AML-193 (cell line): ENCODE results near the gene PAPSS2.

Experiments
- DNase-seq, 2 experiments: peaks; one replicate each; lab custom pipeline; 2025; lab: John Stamatoyannopoulos, UW

The PAPSS2 gene

GRCh38 chr10:87750001-87750671 lies 90.5 kb downstream of the PAPSS2 start:
- DNase-seq: no peak

GRCh38 chr10:87750817-87751216 lies 91.1 kb downstream of the PAPSS2 start:
- no peak for DNase-seq

DNA sequence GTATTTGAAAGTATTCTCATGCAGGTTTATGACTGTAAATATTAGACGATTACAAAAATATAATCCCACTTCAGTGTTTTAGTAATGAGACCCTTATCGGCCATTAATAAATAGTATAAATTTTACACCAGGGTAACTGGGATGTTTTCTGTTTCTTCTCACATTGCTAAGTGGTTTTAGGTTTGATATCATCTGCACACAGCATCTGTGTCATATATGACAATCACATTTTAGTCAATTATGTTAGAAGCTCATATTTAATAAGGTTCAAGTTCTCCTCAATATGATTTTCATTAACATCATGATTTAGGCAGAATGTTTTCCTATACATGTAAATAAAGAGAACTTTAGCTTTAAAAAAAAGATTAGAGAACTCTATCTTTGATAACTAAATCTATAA lies 91.6 kb downstream of the PAPSS2 start:
- no peak for DNase-seq

- DNase-seq: no peak
Measured at GRCh38 chr10:87752566-87752965, 92.9 kb downstream of the PAPSS2 start.

- no peak for DNase-seq
Measured at GRCh38 chr10:87753995-87754866, 94.6 kb downstream of the PAPSS2 start.

DNA sequence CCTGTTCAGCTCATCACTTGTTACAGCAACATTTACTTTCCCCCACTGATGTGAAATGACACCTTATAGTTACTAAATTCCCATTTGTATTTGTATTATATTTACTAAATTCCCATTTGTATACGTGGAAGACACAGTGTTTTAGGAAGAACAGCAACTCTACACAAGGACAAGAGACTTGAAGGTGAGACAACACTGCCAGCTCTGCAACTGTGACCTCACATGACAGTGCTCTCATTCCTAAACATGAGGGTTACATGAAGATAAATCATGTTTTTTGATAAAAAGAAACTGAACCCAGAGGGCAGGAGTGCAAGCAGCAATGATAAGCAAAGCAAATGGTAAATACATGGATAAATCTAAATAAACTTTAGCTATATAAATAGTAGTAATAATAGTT lies 98.0 kb downstream of the PAPSS2 start:
- DNase-seq: no peak

GRCh38 chr10:87759551-87759950 lies 99.9 kb downstream of the PAPSS2 start:
- DNase-seq: no peak

DNA sequence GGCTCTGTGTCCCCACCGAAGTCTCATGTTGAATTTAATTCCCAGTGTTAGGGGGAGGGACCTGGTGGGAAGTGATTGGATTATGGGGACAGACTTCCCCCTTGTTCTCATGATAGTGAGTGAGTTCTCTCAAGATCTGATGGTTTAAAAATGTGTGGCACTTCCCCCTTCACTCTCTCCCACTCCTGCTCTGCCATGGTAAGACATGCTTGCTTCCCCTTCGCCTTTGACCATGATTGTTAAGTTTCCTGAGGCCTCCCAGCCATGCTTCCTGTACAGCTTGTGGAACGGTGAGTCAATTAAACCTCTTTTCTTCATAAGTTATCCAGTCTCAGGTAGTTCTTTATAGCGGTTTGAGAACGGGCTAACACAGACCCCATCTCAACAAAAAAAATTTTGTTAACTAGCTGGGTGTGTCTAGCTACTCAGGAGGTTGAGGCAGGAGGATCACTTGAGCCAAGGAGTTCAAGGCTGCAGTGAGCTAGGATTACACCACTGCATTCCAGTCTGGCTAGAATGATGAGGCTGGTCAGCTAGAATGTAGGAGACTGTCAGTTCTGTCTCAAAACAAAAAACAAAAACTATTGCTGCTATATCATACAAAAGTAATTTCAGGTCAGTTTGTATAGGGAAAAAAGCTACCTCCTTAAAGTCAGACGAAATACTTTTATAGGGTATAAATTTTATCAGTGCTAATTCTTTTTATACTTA lies 100.7 kb downstream of the PAPSS2 start:
- peak; percentile 35 to 48 for DNase-seq

DNA sequence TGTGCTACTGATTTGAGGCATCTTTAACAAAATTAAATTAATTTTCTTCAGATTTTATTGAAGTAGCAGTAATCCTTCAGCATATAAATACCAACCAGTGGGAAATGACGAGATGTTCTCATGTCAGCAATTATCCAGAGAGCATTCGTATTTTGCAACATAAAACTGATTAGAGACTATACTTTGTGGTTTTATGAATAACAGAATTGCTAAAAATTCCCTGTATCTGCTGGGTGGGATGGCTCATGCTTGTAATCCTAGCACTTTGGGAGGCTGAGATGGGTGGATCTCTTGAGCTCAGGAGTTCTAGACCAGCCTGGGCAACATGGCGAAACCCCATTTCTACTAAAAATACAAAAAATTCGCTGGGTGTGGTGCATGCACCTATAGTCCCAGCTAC lies 101.5 kb downstream of the PAPSS2 start:
- DNase-seq: no peak

GRCh38 chr10:87761892-87762291 lies 102.2 kb downstream of the PAPSS2 start:
- no peak for DNase-seq

DNA sequence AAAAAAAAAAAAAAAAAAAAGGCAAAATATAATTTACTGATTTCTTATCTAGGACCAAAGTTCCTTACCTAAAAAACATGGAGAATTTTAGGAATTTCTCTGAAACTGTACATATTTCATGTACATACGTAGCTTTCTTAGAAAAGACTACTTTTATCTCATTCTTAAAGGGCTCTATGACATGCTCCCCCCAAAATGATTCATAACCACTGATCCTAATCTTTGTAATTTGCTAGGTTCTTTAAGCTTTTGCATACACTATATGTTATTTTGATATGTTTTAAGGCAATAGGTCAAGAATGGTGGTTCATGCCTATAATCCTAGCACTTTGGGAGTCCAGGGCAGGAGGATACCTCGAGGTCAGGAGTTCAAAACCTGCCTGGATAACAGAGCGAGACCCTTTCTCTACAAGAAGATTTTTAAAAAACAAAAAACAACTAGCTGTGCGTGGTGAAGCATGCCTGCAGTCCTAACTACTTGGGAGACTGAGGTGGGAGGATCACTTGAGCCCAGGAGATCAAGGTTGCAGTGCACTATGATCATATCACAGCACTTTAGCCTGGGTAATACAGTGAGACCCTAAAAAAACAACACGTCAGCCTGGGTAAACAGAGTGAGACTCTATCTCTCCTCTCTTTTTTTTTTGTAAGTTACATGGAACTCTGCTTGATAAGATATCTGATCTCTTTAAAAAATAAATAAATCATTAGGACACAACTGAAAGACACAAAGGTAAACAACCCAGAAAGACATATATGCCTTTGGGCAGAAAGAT lies 103.6 kb downstream of the PAPSS2 start:
- DNase-seq: no peak

DNA sequence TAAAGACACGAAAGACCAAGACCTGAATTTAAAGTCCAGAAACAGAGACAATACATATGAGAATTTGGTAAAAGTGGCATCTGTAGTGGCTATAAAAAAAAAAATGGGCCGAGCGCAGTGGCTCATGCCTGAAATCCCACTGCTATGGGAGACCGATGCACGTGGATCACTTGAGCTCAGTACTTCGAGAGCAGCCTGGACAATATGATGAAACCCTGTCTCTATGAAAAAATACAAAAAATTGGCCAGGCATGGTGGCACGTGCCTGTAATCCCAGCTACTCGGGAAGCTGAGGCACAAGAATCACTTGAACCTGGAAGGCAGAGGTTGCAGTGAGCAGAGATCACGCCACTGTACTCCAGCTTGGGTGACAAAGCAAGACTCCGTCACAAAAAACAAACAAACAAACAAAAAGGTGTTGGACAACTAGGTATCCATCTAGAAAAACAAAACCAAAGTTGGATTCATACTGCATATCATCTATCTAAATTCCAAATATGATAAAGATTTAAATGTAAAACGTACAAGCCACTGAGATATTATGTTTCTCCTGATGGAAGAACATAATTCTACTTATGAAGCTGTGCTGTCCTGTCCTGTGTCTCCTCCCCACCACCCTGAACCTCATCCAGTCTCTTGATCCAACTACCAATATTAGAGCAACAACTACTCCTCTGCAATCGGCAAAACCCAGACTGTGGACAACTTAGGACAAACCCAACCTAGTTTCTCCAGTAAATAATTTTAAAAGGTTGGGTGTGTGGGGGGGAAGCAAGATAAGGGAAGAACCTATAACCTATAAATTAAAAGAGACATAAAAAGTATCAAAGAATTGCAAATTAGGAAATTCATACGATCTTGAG lies 104.6 kb downstream of the PAPSS2 start:
- no peak for DNase-seq

- DNase-seq: no peak
Measured at GRCh38 chr10:87765666-87766376, 106.1 kb downstream of the PAPSS2 start.

- DNase-seq: no peak
Measured at GRCh38 chr10:87767253-87767652, 107.6 kb downstream of the PAPSS2 start.

DNA sequence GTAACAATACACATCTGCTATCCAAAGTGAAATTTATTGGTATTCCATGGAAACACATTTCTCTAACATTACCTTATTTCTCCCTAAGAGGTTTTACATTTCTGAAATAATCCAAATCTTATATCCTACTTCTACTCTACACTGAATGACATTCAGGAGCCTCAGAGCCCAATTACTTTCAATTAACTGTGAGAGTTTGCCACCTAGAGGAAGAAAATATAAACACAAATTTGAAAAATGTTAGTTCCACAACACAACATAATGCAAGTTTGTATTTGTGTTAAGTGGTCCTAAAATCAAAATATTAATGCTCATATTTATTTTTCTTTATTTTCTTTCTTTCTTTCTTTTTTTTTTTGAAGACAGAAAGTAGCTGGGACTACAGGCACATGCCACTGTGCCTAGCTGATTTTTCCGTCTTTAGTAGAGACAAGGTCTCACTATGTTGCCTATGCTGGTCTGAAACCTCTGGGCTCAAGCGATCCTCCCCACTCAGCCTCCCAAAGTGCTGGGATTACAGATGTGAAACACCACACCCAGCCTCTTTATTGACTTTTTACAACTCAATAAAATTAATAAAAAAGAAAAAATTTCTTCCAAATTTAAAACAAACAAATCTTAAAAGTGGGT lies 112.3 kb downstream of the PAPSS2 start:
- peak; percentile 20 to 55 for DNase-seq

DNA sequence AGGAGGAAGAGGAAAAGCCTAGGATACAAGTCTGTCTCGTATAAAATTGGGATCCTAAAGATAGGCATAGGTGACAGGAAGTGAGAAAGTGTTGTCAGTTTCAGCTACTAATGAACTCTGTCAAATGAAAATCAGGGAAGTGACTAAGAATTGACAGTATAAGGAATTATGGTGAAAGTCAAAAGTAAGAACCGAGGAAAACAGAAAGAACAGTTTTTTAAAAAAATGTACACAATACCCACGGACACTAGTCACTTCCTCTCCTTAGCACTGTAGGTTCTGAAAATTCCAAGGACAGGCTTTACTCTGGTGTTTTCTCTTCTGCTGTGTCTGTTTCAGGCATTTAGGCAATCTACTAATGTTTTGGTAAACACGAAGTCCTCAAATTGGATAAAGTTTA lies 116.1 kb downstream of the PAPSS2 start:
- DNase-seq: no peak

DNA sequence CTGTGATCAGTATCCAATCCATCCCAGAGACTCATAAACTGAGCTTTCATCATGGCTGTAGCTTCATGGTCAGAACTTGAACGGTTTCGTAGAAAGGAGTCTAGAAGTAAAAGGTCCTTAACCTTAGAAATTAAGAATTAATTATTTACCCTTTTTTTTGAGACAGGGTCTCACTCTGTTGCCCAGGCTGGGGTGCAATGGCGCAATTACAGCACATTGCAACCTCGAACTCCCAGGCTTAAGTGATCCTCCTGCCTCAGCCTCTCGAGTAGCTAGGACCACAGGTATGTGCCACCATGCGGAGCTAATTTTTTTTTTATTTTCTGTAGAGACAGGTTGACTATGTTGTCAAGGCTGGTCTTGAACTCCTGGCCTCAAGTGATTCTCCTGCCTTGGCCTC lies 116.7 kb downstream of the PAPSS2 start:
- no peak for DNase-seq

GRCh38 chr10:87781545-87781944 lies 121.9 kb downstream of the PAPSS2 start:
- no peak for DNase-seq

GRCh38 chr10:87782721-87783120 lies 123.0 kb downstream of the PAPSS2 start:
- DNase-seq: no peak

GRCh38 chr10:87786421-87786820 lies 126.7 kb downstream of the PAPSS2 start:
- DNase-seq: no peak
